ENCODE data around the gene CDH15. TPM values are rescaled to one million over a fixed set of nuclear protein-coding genes. Genes with fewer than 3 reads are reported as not detected.

Gene CDH15
- total and polyA plus RNA-seq, 9 of the 15 experiments (the other 6 are each of a cell fraction or from before 2014, with no cell fraction given): 0.07 to 0.18 TPM; not detected in 7

- TF ChIP-seq ZMIZ1 (IDR thresholded peaks at IDR 0.05; ENCODE audit: low read depth in 2 of 2, low read length in 2 of 2) (no peak), TARDBP (IDR thresholded peaks at IDR 0.05) (no peak), CCAR2 (IDR thresholded peaks at IDR 0.05; ENCODE audit: low read depth, low read length) (no peak), PHF20 (IDR thresholded peaks at IDR 0.05; ENCODE audit: partially characterized antibody) (no peak), HOMEZ (CRISPR knock-in tag; IDR thresholded peaks at IDR 0.05) (no peak), SAFB (IDR thresholded peaks at IDR 0.05; ENCODE audit: borderline replicate concordance, low read depth, low read length) (no peak), ZNF146 (CRISPR knock-in tag; IDR thresholded peaks at IDR 0.05; ENCODE audit: unreplicated experiment) (no peak), TCFL5 (CRISPR knock-in tag; conservative IDR thresholded peaks at IDR 0.05) (no peak), RBM34 (IDR thresholded peaks at IDR 0.05; ENCODE audit: borderline replicate concordance, insufficient read depth, low read length) (no peak), RBM25 (IDR thresholded peaks at IDR 0.05; ENCODE audit: low read depth, low read length, severe bottlenecking) (no peak), ZNF3 (CRISPR knock-in tag; IDR thresholded peaks at IDR 0.05) (no peak)
Observed at GRCh38 chr16:89150090-89150835, 21.3 kb upstream of the CDH15 start (continued).

All from K562 (cell line).